AG09319 (cell line): ENCODE measurements around the gene PHAF1.

Experiments used
- DNase-seq: peaks from one replicate; pipeline ENCODE4 v3.0.0-alpha.2; 2010; ENCODE audit warnings: low read depth; ENCODE audit errors: extremely low read depth
- TF ChIP-seq, protein P1 (sequence below): IDR thresholded peaks from 2 replicates; pipeline ENCODE4 v1.5.1; 2011; ENCODE audit warnings: low read depth, mild to moderate bottlenecking, inconsistent platforms, low read length, moderate library complexity

The PHAF1 gene

DNA sequence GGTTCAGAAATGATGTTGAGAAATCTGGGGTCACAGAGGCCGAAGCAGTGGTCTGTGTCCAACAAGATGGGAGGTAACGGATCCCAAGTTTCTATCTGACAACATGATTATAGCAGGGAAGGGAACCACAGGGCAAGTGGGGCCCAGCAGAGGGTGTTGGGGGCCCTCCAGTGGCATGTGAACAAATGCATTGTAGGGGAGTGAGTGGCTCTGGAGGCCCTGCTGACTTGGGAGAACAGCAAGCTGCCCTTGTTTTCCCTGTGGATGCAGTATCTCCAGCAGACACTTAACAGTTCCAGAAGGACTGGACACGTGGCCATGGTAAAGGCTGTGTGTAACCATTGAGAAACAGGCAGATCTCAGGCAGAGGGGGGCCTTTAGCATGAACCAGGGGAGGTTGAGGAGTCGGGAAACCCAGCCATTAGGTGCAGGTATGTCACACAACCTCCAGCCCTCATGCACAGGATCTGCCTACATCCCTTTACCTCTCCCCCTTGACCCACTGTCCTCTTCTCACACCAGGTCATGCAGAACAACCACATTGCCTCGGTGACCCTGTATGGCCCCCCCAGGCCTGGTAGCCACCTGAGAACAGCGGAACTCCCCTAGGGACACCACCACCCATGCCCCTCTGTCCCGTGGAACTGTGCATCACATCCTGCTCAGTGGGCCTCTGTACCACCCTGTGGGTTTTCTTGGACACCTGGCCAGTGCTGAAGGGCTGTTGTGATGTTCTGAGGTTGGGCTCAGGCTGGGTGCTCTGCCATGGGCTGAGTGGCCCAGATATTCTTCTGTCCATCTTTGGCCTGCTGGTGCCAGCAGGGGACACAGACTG, 37.0 kb downstream of the PHAF1 start:
- no peak for DNase-seq
- TF ChIP-seq, protein P1, sequence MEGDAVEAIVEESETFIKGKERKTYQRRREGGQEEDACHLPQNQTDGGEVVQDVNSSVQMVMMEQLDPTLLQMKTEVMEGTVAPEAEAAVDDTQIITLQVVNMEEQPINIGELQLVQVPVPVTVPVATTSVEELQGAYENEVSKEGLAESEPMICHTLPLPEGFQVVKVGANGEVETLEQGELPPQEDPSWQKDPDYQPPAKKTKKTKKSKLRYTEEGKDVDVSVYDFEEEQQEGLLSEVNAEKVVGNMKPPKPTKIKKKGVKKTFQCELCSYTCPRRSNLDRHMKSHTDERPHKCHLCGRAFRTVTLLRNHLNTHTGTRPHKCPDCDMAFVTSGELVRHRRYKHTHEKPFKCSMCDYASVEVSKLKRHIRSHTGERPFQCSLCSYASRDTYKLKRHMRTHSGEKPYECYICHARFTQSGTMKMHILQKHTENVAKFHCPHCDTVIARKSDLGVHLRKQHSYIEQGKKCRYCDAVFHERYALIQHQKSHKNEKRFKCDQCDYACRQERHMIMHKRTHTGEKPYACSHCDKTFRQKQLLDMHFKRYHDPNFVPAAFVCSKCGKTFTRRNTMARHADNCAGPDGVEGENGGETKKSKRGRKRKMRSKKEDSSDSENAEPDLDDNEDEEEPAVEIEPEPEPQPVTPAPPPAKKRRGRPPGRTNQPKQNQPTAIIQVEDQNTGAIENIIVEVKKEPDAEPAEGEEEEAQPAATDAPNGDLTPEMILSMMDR = no peak; the same call in 1 of the 2 replicates

DNA sequence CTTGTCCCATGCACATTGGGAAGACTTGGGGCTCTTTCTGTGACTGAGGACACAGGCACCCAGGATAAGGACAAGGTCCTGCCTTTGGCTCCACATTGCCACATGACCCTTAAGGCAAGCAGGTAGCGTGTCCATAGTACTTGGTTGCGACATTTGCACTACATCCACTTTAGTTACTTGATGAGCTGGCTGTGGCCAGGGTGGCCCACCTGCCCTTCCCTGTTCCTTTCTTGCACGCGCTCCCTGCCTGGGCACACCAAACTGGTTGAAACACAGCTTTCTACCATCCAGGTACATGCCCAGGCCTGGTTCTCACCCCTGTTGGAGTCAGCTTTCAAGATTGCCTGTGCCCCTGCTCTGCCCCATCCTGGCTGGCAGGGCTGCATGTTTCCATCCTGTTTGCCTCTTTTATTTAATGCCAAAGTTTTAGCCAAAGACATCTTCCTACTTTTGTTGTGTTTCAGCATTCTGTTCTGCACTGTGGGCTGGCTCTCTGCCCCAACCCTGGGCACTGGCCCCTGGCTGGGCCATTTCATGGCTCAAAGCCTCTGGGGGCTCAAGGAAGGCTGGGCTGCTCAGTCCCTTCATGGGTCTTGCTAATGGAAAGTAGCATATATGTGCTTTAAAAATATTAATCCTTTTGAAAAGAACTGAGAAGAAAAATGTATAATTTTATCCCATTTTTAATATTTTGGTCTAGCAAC, 37.8 kb downstream of the PHAF1 start:
- TF ChIP-seq, protein P1 = no peak
- DNase-seq = no peak

DNA sequence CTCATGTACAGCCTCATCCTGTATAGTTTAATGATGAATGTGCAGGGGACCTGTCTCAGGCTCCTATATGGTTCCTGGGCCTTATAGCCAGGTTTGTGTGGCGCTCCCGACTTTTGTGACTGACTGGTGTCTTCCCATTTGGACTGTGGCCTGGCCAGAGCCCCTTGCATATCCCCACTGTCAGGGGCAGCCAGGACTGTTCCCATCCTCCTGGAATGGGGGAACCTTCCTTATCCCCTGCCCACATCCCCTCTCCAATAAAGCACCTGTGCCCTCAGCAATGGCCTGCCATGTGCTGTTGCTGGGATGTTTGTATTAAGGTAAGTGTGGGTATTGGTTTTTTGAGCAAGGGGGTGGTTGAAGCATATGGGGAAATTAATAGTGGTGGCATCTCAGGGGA, 38.5 kb downstream of the PHAF1 start:
- DNase-seq = no peak

DNA sequence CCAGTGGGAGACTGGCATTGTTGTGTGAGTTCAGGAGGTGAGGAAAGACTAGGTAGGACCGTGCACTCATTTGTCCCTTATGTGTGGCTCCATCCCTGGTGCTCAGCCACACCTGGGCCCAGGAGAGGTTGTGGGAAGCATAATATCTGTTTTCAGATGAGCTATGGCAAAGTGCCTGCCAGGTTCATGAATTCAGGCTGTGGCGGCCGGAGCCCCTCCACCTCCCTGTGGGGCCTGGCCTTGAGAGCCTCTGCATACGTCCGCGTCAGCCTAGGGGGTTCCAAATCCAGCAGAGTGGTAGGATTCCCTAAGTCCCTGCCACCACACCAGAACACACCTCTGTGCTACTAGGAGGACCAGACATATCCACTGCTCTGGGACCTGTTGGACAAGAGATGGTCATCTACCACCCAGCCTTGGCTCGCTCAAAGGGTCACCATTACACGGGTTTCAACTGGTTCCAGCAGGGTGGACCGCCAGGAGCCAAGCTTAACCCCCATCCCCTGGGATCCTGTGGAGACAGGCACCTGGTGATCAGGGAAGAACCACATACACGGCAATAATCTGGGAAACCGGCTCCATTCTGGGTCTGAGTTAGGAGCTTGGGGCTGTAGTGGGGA, 39.0 kb downstream of the PHAF1 start:
- TF ChIP-seq, protein P1 = no peak
- DNase-seq = no peak

More for the DNA sequence above, 38.5 kb downstream of the PHAF1 start:
- TF ChIP-seq, protein P1 = no peak

DNA sequence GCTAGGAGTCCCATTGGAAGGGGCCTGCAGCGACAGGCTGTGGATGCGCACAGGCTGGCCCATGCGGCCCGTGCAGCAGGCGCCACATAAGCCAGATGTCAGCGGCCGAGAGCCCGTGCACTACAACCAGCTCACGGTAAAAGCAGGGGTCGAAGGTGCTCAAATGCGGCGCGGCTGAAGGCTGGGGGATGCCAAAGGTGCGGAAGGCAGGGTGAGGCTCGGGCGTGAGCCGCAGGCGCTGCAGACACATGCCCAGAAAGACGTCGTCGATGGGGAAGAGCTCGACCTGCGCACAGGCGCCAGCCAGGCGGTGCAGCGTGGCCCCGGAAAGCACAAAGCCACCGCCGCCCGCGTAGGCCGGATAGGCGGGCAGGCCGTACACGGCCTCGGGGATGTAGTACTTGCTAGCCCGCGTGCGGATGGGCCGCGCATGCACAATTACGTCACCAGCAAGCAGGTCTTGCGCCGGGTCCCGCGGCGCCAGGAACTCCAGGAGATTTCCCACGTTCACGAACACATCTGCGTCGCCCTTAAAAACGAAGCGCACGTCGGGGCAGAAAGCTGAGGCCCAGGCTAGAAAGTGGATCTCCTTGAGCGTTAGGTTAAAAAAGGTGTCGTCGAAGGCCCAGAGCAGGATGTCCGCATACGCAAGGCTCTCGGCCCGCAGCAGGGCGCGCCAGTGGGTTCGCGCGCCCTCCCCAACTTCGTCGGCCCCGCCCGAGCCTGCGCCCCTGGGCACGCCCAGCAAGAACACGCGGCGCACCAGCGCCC, 39.7 kb downstream of the PHAF1 start:
- TF ChIP-seq, protein P1 = no peak
- DNase-seq = no peak

DNA sequence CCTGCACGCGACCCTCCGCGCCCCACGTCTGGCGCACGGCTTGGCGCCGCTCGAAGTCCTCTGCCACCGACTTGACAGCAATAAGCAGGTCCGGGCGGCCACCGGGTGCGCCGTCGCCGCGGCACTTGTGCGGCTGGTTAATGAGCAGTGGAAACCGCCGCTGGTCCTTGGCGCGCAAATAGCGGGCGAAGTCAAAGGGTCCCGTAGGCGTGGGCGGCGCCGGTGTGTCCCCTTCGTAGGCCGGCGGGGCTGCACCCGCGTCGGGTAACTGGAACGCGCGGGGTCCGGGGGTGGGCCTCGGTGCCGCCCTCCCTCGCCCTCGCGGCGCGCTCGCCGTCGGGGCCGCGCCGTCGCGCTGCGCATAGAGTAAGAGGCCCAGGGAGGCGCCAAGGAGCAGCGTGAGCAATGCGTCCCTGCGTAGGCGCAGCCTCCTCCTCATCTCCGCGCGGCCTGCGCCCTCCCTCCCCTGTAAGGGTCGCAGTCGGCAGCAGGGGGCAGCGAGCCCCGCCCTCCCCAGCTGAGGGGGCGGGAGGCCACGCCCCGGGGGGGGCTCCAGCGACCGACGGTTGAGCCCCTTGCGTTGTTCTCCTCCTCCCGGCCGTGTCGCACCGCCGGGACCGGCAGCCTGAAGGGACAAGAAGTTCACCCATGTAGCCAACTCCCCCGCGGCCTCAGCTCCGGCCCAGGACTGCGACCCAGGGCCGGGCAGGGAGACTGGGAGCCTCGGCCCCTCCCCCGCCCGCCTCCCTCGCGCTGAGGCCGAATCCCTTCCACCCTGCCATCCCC, 40.5 kb downstream of the PHAF1 start:
- TF ChIP-seq, protein P1 = no peak
- no peak for DNase-seq
